ENCODE measurements around the gene PCNX2.
"Not testable (repeated sequence)": the region's sequence is repeated elsewhere in the genome, so short reads cannot be mapped to it uniquely, and the experiment has no call there.

Gene PCNX2

DNA sequence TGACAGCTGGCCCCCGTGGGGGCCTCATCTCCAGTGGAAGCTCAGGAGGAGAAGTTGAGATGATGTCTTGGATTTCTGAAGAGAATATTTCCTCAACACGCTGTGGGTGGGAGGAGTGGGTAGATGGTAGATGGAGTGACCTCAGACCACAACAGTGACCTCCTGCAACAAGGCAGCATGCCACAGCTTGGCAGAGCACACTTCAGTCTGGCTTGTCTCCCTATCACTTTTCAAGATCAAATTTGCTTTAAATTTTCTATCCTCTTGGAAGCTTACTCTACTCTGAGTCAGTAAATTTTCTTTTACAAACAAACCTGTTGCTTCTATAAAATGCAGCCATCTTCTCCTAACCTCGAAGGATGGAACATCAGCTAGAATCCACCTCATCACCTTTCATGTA, 285.4 kb downstream of the PCNX2 start:
- DNase-seq (ENCODE audit: low spot score), result no peak

DNA sequence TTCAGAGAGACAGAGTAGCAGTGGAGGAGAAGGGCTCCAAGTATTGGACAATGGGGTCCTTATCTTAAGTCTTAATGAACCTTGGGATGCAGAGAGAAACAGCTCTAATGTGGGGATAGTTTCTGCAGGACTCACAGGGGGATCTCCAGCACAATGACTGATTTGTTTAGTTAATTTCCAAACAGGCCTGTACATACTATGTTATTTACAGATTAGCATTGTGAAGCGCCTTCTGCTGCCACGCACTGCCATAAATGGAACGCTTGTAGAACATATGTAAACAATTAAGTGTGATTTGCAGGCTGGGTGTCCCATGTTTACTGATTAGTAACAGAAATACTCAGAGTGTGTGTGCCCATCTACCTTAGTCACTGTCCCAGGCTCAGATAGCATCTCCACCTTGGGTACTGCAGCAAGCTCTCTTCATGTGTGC, 289.0 kb downstream of the PCNX2 start:
- no peak for DNase-seq (ENCODE audit: low spot score)

DNA sequence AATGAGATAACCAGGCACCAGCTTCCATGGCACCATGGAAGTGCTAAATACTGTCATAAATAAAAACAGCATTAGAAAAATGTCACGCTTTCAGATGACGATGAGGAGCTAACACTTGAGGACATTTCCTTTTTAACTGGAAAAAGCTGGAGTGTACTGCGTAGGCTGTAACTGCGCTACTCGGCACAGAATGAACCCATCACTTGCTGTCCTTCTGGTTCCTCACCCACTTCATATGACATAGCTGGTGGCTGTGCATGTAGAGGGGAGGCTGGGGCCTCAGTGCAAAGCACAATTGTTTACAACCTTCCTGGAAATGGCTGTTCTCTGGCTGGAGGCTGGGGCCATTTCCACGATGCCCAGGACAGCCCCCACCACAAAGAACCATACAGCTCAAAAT, 289.4 kb downstream of the PCNX2 start:
- DNase-seq (ENCODE audit: low spot score), result no peak

DNA sequence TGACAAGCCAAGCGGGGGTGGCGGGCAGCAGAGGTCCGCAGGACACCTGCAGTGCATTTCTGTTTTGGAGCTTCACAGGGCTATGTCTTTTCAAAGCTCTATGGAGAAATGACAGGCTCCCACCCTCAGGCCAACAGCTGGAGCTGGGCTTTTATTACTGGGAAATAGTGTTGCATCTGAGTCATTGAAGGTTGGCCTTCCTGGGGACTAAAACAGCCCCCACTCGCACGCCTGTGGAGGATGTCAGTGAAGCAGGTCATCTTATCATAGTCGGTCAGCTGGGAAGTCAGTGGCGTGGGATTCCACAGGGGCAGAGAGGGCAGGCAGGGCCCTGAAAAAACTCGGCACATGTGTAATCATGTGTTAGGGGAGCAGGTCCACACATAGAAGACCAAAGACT, 289.8 kb downstream of the PCNX2 start:
- DNase-seq (ENCODE audit: low spot score), result no peak

DNA sequence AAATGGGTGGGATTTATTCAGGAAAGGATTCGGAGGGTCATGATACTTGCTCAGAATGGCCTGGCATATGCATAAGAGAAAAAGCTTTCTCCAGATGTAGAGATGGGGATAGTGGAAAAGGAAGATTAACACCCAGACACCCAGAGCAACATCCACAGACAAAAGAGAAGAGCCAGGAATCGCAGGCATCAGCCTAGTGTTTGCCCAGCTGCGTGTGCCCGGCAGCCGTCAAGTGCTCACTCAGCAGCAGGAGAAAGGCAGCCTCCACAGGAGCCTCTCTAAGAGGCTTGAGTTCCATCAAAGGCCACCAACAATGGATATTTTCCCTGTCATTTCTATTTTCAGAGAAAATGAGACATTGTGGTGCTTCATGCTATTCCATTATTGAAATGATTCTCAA, 290.4 kb downstream of the PCNX2 start:
- DNase-seq (ENCODE audit: low spot score), result no peak

DNA sequence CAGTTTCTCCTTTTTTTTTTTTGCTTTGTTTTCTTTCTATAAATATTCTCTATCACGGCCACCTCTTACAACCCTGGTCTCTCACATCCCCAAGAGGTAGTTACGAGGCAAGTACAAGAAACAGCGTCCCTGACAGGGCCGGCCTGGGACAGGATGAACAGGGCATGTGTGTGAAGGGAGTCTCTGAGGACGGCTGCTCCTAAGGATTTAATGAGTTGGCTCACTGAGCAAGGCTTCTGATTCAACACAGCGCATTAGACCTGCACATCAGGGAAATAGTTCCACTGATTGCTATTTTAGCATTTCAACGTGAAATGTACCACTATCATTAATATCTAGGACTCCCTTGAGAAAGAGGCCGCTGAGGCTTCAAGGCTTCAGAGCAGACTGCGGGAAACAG, 291.1 kb downstream of the PCNX2 start:
- DNase-seq (ENCODE audit: low spot score), result no peak

DNA sequence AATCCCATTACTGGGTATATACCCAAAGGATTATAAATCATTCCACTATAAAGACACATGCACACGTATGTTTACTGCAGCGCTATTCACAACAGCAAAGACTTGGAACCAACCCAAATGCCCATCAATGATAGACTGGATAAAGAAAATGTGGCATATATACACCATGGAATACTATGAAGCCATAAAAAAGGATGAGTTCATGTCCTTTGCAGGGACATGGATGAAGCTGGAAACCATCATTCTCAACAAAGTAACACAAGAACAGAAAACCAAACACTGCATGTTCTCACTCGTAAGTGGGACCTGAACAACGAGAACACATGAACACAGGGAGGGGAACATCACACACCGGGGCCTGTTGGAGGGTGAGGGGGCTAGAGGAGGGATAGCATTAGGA, 291.9 kb downstream of the PCNX2 start:
- not testable (repeated sequence) for DNase-seq (ENCODE audit: low spot score)

DNA sequence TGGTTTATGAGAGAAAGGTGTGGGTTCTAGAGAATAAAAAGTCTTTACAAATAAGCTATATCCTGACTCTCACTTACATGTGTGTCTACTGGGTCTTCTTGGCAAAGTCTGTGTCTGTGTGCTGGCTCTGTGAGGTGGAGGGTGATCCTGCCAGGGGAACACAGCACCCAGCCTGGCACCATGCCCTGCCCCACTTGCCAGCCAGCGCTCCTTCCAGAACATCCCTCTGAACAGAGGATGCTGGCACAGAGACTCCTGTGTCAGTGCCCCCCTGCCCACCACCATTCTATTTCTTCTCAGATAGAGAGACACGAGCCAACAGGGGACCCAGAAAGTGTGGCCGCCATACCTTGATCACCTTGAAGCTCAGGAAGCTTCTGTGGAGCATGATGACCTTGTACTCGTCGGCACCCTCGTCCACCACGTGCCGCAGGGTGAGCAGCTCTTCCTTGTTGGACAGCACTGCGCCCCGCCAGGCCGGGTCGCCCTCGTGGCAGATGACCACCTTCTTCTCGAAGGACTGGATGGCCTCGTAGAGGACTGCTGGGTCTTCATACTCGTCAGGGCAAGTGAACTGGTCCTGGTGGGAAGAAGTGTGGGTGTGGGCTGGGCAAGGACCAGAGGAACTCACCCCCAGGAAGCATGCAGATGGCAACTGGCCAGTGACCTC, 295.4 kb downstream of the PCNX2 start:
- DNase-seq (ENCODE audit: low spot score), result no peak

DNA sequence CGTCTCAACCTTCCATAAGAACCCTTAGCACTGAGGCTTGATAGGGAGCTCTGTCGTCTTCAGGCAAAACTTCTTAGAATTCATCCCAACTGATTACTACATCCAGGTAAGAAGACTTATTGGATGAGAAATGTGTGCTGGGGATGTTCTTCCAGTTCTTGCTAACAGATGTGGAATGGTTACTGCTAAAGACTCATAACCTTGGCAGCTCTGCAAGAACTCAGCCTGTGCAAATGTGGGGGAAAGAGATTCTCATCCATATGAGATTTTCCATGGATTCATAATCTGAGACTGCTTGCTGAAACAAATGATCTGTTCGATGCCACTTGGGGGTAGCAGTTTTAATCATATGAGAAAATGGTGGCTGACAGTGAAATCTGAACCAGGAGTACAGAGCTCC, 296.9 kb downstream of the PCNX2 start:
- no peak for DNase-seq (ENCODE audit: low spot score)

DNA sequence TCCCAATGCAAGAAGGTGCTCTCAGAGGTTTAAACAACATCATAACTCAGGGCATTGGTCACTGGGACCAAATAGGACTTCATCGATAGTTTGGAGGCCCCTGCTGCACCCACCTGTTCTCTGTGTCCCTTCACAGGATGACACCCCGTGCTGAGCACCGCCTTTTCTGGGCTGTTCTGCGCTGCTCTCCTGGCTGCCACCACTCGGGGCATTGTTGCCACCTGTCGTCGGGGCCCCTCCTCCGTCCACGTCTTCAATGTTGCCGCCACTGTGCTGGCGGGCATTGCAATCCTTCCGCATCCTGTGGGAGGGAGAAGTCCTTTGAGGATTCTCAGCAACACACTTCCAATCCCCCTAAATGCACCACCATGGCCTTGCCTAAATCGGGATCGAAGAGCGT, 297.4 kb downstream of the PCNX2 start:
- no peak for DNase-seq (ENCODE audit: low spot score)

DNA sequence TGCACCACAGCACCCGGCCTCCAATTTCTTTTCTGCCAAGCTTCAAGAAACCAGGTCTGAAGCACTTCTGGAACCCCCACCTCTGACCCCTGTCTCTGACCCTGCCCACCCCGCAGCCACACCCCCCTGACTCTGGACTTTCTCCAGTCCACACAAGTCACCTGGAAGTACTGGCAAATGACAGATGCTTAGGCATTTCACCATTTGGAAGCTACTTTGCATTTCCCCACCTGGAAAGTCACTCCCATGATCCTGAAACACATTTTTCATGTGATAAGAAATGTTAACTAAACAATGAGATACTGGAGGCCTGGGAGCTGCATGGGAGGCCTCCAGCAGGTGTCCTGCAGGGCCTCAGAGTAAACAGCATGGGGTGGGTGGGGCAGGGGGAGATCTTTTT, 299.4 kb downstream of the PCNX2 start:
- DNase-seq (ENCODE audit: low spot score), result no peak

DNA sequence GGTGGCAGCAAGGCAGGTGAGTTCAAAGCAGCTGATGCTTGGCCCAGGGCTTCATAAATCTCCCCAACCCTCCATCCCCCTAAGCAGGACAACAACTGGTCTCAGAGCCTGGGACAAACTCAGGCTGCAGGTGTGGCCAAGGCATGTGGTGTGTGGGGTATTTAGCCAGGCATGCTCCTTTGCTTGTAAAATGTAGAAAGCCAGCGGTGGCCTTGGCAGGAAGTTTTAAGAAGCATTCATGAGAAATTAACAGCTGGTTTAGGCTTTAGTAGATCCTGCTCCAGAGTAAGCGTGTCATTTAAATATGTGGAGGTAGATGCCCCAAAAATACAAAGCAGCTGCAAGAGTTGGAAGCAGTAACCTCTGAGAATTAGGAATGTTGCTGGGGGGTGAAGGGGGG, 300.3 kb downstream of the PCNX2 start:
- DNase-seq (ENCODE audit: low spot score), result no peak

DNA sequence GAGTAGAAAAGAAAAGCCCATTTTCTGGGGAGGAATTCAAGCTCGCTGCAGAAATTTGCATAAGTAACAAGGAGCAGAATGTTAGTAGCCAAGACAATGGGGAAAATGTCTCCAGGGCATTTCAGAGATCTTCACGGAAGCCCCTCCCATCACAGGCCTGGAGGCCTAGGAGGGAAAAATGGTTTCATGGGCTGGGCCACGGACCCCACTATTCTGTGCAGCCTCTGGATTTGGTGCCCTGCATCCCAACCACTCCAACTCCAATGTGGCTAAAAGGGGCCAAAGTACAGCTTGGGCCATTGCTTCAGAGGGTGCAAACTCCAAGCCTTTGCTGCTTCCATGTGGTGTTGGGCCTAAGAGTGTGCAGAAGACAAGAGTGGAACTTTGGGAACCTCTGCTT, 302.0 kb downstream of the PCNX2 start:
- no peak for DNase-seq (ENCODE audit: low spot score)

DNA sequence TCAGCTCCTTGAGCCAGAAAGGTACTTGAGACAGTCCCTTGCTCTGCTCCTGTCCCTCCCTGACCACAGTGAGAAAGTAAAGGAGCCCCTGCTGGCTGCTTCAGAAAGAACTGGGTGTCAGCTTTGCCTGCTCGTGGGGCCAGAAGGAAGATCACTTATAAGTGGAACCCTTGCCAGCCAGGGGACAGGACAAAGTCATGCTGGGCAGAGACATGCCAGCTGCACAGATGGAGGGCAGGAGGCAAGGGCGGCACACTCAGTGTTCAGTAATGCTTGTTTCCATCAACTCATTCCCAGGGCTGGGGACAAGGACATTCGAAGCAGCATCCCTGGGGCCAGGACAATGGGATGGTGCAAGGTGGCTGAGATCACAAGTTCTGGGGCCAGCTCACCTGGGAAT, 303.3 kb downstream of the PCNX2 start:
- no peak for DNase-seq (ENCODE audit: low spot score)

DNA sequence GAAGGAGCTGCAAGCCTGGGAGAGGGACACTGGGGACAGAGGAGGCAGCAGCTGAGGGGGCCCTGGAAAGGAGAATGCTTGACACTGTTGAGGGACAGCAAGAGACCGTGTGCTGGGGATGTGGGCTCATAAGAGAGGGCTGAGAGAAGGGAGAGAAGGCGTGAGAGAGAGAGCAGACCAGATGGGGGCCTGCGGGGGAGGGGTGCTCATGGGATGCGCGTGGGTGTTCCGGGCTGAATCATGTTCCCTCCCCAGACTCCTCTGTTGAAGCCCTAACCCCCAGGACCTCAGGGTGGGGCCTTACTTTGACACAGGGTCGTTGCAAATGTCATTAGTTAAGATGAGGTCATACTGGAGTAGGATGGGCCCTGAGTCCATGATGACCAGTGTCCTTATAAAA, 304.3 kb downstream of the PCNX2 start:
- no peak for DNase-seq (ENCODE audit: low spot score)

DNA sequence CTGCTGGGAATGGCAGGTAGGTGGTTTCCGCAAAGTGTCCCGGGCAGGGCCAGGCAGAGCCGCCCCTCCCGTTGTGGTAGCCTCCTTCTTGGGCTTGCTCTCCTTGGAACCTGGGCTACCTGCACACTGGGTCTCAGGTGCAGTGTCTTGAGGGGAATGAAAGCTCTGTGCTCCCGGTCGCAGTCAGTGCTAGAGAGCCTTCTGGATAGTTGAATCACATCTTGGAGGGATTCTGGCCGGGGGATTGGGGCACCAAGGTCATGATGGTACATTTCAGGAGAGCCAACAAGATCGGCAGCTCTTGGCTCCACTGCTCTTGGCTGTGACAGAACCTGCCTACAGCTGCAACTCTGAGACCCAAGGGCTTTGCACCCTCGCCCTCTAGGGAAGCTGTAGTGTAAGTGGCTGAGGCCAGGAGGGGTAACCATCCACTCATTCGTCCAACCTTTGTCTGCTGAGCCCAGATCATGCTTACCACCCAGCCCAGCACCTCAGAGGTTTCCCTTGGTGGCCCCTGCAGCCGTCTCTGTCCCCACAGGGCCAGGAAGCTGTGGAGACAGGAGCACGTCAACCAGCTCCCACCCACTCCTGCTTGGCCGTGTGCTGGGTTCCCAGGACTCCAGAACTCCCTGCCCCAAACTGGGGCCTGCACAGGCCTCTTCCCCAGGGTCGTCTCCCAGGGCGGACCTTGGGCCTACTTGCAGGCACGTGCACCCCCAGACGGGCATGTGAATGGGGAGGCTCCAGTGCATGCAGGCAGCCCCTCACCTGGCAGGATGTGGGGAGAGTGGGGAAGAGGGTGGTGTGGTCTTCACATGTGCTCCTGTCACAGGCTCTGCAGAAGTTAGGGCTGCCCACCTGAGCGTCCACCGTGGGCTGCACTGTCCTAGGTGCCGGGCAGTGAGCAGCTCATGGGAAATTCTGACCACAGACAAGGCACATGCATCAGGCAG, 305.1 kb downstream of the PCNX2 start:
- DNase-seq (ENCODE audit: low spot score), result no peak

DNA sequence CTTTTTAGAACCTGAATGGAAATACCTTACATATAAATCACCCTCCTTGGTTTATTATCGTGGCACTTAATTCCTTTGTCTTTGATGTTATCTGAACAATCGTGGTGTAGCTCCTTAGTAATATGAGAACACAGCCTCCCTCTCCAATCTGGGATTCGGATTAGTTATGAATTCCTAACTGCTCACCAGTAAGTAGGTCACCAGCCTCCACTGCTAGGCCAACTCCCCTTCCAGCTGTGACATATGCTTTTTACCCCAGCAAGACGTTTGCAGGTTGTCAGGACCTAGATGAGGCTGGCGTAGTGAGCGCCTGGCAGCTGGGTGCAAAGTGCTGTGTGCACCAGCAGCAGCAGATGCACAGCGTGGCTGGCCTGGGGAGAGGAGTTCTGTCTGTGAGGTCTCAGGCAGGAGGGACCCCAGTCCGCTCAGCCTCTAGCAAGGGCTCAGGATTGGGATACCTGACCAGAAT, 306.9 kb downstream of the PCNX2 start:
- DNase-seq (ENCODE audit: low spot score), result no peak

DNA sequence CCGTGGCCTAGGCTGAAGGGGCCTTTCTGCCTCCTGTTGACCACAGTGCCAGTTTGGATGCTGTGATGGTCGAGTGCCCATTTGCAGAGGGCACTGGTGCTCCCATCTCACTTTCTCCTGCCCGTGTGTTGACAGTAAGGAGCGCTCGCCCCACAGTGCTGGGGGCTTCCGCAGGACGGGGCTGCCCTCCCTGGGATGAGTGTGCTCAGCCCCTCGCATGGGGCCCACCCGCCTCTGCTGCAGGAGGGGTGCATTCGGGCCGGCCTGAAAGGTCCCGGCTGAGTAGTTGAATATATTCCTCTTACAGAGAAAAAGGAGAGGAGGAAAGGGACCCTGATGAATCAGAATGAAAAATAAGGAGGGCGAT, 307.8 kb downstream of the PCNX2 start:
- DNase-seq (ENCODE audit: low spot score), result no peak

DNA sequence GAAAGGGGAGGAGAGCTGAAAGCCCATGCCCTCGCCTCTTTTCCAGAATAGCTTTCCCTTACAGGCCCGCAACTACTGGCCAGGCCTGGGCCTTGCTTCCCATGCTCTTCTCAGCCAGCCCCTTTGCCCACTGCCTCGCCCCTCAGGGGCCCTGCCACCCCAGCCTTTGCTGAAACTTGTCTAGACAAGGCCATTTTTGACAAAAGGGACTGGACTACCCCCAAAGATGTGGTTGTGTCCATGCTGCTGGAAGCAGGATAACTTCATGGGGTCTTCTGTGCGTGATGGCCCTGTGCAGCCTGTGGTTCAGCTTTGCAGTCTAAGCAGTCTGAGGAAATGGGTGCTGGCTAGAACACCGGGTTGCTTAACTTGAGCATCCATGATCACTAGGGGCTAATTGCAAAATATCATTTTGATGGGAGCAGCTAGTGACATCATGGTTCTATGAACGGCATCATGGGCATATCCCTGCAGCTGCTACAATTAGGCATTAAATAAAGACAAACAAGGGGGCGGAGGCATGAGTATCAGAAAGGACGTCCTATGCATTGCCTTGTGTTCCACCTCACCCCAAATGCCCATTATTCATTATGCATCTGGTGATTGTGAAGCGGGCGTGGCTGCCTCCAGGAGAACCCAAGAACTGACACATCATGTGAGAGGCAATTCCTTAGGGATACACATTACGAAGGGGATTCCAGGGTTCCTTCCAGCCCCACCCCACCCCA, 308.3 kb downstream of the PCNX2 start:
- no peak for DNase-seq (ENCODE audit: low spot score)

DNA sequence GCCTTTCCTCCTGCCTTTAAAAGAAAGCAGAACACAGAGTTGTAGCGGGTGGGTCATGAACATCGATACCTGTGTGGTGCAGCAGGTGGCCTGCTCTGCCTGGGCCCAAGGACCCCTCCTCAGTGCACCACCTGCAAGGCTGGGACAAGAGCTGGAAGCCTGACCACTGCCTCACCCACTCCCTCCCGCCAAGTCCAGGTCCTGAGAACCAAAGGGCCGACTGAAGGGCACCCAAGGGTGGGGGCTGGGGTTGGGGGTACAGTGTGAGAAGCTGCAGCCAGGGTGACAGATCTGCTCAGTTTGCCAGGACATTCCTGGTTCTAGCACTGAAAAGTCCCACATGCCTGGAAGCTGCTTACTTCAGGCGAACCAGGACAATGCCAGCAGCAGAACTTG, 309.0 kb downstream of the PCNX2 start:
- no peak for DNase-seq (ENCODE audit: low spot score)

DNA sequence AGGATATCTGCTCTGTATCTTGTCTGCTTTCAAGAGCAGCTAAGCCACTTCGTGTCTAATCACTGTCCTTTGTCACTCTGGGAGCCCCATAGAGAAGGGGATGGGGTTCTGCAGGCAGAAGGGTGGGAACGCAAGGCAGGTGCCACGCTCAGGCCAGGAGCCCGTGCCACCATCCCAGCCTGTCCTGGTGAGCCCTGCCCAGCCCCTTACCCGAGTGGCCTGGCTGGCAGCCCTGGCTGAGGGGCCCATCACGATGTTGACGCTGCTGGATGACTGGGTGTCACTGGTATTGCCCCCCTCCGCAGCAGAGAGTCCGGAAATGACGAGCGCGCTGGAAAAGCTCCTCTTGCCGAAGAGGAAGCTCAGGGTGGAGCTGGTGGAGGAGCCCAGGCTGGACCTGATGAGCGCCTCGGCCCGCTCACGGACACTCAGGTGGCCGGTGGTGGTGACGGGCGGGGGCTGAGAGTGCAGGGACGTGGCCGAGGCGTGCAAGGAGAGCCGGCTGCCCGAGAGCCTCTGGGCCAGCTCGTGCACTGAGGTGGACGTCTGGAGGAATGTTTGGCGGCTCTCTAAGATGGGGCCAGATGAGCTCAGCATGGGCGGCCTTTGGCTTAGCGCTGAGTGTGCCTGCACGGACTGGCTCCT, 309.5 kb downstream of the PCNX2 start:
- DNase-seq (ENCODE audit: low spot score), result no peak
